ENCODE measurements around the gene NFIA.

- TF ChIP-seq, protein P1, sequence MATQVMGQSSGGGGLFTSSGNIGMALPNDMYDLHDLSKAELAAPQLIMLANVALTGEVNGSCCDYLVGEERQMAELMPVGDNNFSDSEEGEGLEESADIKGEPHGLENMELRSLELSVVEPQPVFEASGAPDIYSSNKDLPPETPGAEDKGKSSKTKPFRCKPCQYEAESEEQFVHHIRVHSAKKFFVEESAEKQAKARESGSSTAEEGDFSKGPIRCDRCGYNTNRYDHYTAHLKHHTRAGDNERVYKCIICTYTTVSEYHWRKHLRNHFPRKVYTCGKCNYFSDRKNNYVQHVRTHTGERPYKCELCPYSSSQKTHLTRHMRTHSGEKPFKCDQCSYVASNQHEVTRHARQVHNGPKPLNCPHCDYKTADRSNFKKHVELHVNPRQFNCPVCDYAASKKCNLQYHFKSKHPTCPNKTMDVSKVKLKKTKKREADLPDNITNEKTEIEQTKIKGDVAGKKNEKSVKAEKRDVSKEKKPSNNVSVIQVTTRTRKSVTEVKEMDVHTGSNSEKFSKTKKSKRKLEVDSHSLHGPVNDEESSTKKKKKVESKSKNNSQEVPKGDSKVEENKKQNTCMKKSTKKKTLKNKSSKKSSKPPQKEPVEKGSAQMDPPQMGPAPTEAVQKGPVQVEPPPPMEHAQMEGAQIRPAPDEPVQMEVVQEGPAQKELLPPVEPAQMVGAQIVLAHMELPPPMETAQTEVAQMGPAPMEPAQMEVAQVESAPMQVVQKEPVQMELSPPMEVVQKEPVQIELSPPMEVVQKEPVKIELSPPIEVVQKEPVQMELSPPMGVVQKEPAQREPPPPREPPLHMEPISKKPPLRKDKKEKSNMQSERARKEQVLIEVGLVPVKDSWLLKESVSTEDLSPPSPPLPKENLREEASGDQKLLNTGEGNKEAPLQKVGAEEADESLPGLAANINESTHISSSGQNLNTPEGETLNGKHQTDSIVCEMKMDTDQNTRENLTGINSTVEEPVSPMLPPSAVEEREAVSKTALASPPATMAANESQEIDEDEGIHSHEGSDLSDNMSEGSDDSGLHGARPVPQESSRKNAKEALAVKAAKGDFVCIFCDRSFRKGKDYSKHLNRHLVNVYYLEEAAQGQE (IDR thresholded peaks at IDR 0.05; ENCODE audit: low read depth): no peak
- TF ChIP-seq MAX (IDR thresholded peaks at IDR 0.05): peak; percentile 22; the same call in 1 of the 2 replicates
- no peak for TF ChIP-seq RAD21 (IDR thresholded peaks at IDR 0.05; ENCODE audit: low read depth)
- TF ChIP-seq FOXM1 (IDR thresholded peaks at IDR 0.05; ENCODE audit: borderline replicate concordance, low read depth): no peak
These were observed 52.9 kb downstream of the NFIA start for GRCh38 chr1:61135291-61135690.

All from Ishikawa (cell line).